DMS153 (cell line): ENCODE measurements around the gene CNN2.

Experiments
- DNase-seq: peaks from one replicate; lab custom pipeline; 2025; lab: John Stamatoyannopoulos, UW

CNN2 gene

GRCh38 chr19:1025960-1026782 lies at the start of gene CNN2:
TSS of gene CNN2 (plus strand) at chr19:1026608. CDS start at chr19:1026662, 54 bp downstream.
- DNase-seq = no peak

GRCh38 chr19:977058-977464 lies 49.3 kb upstream of the CNN2 start:
- no peak for DNase-seq

GRCh38 chr19:979318-979741 lies 47.1 kb upstream of the CNN2 start:
- no peak for DNase-seq

- DNase-seq = no peak
These were observed 46.0 kb upstream of the CNN2 start for GRCh38 chr19:980133-980998.

GRCh38 chr19:982567-983170 lies 43.7 kb upstream of the CNN2 start:
- DNase-seq = no peak

GRCh38 chr19:984165-984967 lies 42.0 kb upstream of the CNN2 start, which contains the start of gene WDR18:
TSS of gene WDR18 (plus strand) at chr19:984345. CDS start at chr19:984354, 9 bp downstream.
- peak; percentile 36 for DNase-seq

- no peak for DNase-seq
These were observed 40.3 kb upstream of the CNN2 start for GRCh38 chr19:986083-986482.

GRCh38 chr19:988081-988480 lies 38.3 kb upstream of the CNN2 start:
- DNase-seq = no peak

- no peak for DNase-seq
These were observed 37.9 kb upstream of the CNN2 start for GRCh38 chr19:988510-988909.

- DNase-seq = no peak
These were observed 36.9 kb upstream of the CNN2 start for GRCh38 chr19:989381-990081.

- DNase-seq = no peak
These were observed 36.3 kb upstream of the CNN2 start for GRCh38 chr19:990119-990571.

- DNase-seq = no peak
These were observed 35.7 kb upstream of the CNN2 start for GRCh38 chr19:990746-991145.

- DNase-seq = no peak
These were observed 35.1 kb upstream of the CNN2 start for GRCh38 chr19:991174-991931.

- DNase-seq = no peak
These were observed 34.3 kb upstream of the CNN2 start for GRCh38 chr19:991932-992669.

GRCh38 chr19:992670-993055 lies 33.7 kb upstream of the CNN2 start:
- no peak for DNase-seq

GRCh38 chr19:993361-993830 lies 33.0 kb upstream of the CNN2 start:
- DNase-seq = no peak

- DNase-seq = no peak
These were observed 32.5 kb upstream of the CNN2 start for GRCh38 chr19:993831-994393.

GRCh38 chr19:994516-994915 lies 31.9 kb upstream of the CNN2 start:
- DNase-seq = no peak
